HFF-Myc (cell line): ENCODE measurements around the gene ADAMTS16.

ENCODE experiments used
- DNase-seq: peaks from one replicate; pipeline ENCODE4 v3.0.0-alpha.2; 2011; ENCODE audit warnings: low read depth; ENCODE audit errors: extremely low read depth
- H3K4me3 ChIP-seq: replicated peaks from 2 replicates; pipeline ENCODE4 v1.5.1; 2011; ENCODE audit warnings: low read depth, mild to moderate bottlenecking, control low read depth, low read length
- CTCF ChIP-seq: IDR thresholded peaks from 2 replicates; pipeline ENCODE4 v1.5.1; 2012; ENCODE audit warnings: mild to moderate bottlenecking, low read depth, low read length, control low read depth; ENCODE audit errors: missing control alignments

Gene ADAMTS16

GRCh38 chr5:5285906-5286305, 145.8 kb downstream of the ADAMTS16 start:
- no peak for TF ChIP-seq CTCF
- no peak for DNase-seq
- H3K4me3 ChIP-seq, result no peak overlapping the region

DNA sequence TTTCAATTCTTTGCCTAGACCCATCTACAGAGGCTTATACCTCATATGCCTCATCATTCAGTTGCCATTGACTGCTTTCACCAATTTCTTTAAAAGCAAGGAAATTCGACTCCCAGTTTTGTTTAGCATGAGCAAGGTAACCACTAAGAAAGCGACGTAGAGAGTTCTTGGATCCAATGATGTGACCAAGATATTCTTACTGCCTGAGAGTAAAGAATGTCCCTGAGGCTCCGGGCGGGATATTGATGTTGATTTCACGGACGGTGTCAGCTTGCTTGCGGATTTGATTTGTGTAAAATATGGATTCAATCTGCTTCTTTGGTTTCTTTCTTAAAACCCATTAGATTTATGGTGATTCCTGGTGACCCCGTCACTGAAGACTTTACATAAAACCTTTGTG, 147.3 kb downstream of the ADAMTS16 start:
- no peak for DNase-seq
- no peak for TF ChIP-seq CTCF
- H3K4me3 ChIP-seq, result no peak overlapping the region

DNA sequence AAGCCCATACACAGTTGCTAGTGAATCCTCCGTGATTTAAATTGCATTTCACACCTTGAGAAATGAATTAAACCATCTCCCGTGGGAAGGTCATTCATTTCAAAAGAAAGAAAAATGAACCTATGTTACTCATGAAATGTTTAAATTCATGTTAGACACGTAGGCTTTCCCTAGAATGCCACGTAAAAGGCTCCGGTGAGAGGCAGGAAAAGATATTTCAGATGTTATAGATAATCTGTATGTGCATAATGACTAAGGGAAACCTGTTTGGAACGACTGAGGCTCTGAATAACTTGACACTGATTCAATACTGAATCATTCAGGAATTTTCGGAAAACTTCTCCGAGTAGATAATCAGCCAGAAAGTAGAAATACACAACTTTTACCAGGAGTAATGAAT, 148.1 kb downstream of the ADAMTS16 start:
- no peak overlapping the region for H3K4me3 ChIP-seq
- DNase-seq, result no peak
- no peak for TF ChIP-seq CTCF

- no peak for TF ChIP-seq CTCF
- no peak overlapping the region for H3K4me3 ChIP-seq
- DNase-seq, result no peak
Measured at GRCh38 chr5:5289537-5289936, 149.4 kb downstream of the ADAMTS16 start.

DNA sequence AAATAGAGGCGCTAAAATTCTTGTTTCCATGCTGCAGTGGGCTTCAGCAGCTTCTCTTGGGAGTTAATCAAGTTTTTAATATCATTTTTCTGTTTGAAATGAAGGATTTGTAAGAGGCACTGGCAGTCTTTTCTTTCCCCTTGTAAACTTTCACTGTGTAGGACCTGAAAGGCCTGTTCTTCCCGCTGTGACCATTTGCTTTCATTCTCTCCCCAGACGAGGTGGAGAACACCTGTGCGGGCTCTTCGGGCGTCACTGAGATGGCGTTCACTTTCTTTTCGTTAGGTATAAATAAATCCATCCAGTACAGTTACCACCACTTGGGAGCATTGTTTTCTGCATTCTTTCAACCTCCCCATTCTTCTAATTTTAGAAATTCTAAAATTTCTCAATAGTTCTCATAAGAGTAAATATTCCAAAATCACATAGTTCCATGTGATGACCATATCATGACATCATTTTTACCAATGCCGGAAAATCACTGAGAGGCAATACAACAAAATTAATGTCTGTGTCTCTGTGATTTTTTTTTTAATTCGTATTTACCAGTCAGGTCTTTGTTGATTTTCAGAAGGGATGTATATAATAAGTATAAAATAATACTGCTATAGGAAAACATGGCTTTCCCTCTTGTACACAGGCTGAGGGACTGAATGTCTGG, 150.7 kb downstream of the ADAMTS16 start:
- TF ChIP-seq CTCF, result no peak
- DNase-seq, result no peak
- no peak overlapping the region for H3K4me3 ChIP-seq

DNA sequence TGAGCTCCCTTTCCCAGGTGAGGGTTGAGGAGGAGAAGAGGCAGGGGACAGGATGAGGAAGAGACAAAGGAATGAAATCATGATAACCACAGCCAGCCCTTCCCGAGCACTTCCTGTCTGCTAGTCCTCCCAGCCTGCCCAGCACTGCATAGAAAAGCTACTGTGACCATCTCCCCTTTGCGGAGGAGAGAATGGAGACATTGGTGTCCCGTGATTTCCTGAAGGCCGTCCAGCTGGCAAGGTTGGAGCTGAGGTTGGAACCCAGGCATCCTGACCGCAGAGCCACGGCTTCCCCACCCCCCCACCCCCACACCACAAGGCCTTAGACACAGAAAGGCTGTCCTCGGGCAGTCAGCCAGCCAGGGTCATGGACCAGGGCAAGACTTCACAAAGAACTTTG, 151.2 kb downstream of the ADAMTS16 start:
- TF ChIP-seq CTCF, result no peak
- DNase-seq, result no peak

GRCh38 chr5:5293029-5293428, 152.9 kb downstream of the ADAMTS16 start:
- no peak for DNase-seq
- H3K4me3 ChIP-seq, result no peak overlapping the region
- TF ChIP-seq CTCF, result no peak

More for the DNA sequence above, 151.2 kb downstream of the ADAMTS16 start:
- no peak overlapping the region for H3K4me3 ChIP-seq
